Islet precursor cell (in vitro differentiated cells): Measurements from ENCODE around the gene ZMYND8.
"Not testable (repeated sequence)": the region's sequence is repeated elsewhere in the genome, so short reads cannot be mapped to it uniquely, and the experiment has no call there.

ENCODE experiments used
- DNase-seq: peaks from one replicate; pipeline ENCODE4 v3.0.0-alpha.2; 2018

ZMYND8 gene

DNA sequence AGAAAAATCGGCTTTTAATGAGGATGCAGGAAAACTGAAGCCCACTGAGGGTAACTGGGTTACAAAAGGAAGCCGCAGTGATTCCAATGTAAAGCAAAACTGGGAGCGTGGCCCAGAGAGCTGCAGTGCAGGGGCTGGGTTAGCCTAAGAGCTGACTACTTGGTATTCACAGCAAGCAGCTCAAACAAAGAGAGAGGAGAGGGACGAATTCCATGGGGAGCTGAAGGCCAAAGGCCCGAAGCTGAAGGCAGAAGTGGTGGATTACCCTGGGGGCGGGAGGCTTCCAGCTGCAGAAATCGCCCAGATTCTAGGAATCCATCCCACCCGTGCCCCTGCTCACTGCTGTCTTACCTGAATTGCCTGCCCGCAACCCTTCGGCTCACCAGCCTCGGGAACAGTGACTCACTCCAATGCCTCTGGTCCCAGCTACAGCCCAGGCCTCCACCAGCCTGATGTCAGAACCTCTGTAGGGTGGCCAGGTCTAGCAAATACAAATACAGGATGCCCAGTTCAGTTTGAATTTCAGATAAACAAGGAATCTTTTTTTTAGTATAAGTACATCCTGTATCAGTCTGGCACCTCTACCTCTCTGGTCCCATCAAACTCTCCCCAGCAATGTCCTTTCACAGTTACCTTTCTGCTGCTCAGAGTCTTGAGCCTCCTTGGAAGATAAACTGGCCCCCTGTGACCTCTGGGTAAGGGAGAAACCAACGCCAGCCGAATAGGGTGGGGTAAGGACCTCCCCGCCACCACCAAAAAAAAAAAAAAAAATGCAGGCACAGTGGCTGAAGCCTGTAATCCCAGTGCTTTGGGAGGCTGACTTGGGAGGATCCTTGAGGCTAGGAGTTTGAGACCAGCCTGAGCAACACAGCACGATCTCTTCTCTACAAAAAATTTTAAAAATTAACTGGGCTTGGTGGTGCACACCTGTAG, 14.6 kb upstream of the ZMYND8 start:
- DNase-seq, result peak; percentile 93

DNA sequence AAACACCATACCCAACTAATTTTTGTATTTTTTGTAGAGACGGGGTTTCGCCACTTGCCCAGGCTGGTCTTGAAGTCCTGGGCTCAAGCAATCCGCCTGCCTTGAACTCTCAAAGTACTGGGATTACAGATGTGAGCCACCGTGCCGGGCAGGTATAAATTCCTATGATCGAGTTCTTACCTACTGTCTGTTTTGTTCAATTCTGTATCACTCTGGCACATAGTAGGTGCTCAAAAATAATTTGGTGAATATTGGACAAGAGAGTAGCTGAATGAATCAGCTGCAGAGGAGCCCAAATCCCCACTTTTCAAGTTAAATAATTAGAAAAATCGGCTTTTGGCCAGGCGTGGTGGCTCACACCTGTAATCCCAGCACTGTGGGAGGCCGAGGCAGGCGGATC, 13.7 kb upstream of the ZMYND8 start:
- DNase-seq, result no peak

DNA sequence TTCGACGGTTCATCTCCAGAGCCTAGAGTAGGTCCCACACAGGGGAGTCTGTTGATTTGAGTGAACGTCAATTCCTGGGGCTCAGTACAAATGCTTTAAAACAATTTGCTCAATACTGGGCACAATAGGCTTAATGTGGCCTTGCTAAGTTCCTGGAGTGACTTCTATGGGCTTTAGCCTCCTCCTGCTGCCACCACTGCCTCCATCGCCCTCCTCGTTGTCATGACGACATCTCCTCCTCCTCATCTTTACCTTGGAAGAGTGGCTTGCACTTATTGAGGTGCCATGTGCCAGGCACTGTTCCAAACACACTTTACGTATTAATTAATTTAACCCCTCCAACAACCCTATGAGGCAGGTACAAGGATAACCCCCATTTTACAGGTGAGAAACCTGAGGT, 11.8 kb upstream of the ZMYND8 start:
- DNase-seq, result no peak

DNA sequence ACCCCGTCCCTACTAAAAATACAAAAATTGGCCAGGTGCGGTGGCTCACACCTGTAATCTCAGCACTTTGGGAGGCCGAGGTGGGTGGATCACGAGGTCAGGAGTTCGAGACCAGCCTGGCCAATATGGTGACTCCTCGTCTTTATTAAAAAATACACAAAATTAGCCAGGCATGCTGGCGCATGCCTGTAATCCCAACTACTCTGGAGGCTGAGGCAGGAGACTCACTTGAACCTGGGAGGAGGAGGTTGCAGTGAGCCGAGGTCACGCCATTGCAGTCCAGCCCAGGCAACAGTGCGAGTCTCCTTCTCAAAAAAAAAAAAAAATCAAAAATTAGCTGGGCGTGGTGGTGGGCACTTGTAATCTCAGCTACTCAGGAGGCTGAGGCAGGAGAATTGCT, 9.8 kb upstream of the ZMYND8 start:
- not testable (repeated sequence) for DNase-seq

DNA sequence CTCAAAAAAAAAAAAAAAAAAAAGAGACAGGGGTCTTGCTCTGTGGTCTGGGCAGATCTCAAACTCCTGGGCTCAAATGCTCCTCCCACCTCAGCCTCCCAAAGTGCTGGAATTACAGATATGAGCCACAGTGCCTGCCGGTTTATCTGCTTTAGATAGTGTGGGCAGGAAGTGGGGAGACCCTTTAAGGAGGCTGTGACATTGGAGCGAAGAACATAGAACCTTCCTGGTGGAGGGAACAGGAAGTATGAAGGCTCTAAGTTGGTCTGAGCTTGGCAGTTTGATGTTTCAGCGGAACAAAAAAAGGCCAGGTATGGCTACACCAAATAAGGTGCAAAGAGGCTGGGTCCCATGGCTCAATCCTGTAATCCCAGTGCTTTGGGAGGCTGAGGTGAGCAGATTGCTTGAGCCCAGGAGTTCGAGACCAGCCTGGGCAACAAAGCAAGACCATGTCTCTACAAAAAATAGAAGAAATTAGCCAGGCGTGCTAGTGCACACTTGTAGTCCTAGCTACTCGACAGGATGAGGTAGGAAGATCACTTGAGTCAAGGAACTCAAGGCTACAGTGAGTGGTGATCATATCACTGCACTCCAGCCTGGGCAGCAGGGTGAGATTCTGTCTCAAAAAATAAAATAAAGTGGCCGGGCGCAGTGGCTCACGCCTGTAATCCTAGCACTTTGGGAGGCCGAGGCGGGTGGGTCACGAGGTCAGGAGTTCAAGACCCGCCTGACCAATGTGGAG, 8.7 kb upstream of the ZMYND8 start:
- no peak for DNase-seq

DNA sequence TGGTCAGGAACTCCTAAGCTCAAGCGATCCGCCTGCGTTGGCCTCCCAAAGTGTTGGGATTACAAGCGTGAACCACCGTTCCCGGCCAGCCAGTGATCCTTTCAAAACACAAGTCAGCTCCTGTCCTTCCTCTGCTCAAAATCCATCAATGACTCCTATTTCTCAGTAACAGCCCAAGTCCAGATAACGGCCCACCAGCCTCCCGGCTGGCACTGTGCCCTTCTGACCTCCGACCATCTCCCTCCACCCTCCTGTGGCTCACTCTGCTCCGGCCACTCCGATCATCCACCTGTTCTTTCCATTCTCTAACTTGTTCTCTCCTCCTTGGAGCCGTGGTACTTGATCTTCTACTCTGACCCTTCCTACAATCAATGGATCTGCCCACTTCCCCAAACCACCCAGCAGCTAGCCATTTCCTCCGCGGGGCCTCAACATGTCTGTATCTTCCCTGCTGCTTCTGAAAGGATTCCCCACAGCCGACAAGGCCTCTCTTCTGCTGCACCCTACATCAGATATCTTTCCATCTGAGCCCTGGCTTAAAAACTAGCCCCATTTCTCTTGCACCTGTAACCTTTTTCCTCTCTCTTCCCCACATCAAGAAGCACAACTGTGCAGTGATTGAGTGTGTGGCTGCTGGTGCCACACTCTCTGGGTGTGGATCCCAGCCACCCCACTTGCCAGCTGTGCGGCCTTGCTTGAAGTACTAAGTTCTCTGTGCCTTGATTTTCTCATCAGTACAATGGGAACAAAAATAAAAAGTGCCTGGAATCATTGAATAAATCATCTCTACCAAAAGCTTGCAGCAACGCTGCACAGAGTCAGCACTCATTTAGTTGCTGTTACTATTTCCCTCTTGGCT, 6.1 kb upstream of the ZMYND8 start:
- no peak for DNase-seq

DNA sequence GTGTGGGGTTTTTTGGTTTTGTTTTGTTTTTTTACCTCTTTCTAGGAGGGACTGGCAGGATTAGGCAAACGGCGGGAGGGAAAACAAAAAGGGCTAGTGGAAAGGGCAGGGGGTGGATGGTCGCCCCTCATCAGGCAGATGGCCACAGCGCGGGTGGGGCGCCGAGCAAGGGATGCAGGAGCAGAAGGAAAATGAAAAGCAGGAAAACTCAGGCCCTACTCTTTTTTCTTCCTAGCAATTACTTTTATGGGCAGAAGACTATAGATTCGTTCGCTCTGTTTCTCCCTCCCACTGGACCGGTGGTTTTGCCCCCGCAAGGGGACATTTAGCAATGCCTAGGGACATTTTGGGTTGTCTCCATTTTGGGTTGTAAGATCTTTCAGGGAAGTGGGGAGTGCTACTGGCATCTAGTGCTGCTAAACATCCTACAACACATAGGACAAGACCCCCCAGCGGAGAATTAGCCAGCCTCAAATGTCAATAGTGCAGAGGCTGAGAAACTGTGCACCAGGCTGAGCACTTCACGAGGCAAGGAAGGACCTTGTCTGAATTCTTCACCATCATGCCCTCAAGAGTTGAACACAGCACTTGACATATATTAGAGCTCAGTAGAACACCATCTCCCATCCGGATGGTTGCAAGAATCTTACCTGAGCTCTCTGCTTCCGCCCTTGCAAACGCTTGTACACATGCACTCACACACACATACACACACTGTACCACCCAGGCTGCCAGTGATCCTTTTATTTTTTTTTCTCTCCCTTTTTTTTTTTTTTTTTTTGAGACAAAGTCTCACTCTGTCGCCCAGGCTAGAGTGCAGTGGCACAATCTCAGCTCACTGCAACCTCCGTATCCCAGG, 4.8 kb upstream of the ZMYND8 start:
- no peak for DNase-seq

DNA sequence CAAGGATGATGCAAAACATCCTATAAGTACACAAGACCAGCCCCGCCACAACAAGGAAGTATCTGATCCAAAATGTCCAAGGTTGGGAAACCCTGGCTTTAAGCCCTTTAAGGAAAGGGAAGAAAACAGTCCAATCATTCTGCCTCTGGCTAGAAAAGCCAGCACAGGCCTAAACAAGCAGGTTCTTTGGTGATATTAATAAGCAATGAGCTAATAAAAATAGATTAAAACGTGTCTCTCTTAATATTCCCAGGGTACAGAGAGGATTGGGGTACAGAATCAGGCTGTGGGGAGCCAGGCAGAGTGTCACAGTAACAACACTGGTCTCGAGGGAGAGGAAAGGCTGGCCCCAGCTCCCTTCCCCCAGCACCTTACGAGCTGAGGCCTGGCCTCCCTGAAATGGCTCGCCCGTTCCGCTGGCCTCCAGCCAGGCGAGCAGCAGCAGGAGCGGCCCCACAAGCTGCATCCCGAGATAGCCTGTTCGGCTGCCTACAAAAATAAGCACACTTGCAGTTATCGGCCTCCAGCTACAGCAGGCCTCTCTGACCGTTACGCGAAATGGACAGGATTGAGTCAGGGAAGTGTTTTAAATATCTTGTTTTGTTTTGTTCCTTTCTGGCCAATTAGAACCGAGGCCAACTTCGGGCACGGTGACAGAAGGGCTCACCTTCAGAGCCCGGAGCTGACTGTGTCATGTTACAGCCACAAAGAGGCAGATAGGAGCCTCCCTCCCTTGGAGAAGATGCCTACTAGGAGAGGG, 4.0 kb upstream of the ZMYND8 start:
- peak; percentile 91 for DNase-seq

DNA sequence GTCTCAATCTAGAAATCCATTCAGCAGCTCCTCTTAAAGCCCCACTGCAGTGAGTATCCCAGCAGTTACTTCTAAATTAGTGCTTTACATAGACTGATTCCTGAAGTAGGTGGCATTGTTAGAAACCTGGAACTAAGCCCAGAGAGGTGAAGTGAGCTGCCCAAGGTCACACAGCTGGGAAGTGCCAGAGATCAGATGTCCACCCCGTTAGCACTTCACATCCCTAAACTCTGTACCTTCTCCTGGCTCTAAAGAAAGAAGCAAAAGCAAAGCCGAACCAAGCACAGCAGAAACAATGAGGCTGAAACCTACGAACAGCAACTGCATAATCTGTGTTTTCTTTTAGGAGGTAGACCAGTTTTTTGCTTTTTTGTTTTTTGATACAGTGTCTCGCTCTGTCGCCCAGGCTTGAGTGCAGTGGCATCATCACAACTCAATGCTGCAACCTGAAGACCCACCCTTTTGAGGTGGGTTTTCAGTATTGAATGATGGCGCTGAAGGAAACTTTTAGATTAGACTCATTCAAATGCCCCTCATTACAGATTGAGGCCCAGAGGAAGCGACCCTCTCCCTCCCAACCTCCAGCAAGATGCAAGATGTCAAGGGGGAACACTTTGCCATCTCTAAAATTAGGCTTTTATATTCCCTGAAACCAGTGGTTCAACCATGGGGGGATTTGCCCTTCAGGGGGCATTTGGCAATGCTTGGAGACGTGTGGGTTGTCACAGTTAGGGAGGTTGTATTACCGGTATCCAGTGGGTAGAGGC, 3.2 kb upstream of the ZMYND8 start:
- DNase-seq, result no peak

DNA sequence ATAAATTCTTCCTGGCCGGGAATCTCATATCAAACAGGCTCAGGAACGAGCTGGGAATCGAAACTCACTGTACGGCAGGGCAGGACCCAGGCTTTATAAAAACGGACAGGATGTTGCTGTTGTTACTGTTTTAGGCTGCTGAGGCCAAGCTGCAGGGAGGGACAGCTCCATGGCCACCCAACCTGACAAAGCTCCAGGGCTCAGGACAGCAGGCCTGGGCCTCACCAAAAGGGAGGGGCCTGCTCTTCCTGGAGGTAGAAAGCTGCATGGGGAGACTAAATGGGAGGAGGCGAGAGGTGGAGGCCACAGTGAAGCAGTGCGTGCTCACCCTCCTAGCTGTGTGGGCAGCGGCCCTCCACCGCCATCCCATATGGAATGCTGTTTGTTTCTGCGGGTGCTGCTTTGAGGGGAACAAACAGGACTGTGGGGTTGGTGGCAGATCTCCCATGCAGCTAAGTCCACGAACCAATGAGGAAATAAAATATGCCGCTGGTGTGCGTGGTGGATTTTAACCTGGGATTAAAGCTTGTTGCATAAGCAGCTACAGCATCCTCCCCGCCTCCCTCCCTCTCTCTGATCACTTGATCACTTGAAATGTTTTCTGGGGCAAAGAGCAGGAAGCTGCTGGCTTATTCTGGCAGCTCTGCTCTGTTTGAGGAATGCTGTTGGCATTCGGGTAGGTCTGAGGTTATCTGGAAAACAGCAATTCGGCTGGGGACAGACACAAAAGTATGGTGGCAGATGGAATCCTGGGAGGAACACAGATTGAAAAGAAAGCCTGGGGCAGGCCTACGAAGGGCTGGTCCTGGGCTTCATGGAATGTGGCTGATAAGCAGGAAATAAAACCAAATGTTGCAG, 2.4 kb upstream of the ZMYND8 start:
- peak; percentile 97 for DNase-seq

DNA sequence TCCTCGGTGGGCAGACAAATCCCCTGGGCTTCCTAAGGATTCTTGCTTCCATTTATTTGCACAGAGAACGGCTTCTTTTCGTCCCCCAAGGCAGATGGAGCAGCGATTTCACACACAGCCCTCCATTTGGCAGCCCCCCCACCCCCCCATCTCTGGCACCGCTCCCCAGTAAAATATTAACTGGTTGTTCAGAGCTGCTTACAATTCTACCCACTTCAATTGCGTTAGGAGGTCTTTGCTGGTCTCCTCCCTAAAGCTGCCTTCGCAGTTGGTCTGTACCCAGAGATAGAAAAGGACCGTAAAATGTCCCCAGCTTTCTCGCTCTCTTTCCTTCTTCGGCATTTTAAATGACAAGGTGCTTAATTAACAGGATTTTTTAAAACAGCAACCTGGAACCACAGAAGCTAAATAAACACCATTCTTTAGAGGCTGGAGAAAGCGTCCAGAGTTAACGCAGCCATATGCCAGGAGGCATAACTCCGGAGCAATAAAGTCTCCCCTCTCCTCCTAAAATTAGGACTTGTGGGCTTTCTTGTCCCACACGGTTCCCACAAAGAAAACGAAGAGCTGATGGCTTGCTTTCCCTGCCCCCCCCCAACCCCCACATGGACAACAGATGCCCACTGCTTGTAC, 1.7 kb upstream of the ZMYND8 start:
- DNase-seq, result no peak

DNA sequence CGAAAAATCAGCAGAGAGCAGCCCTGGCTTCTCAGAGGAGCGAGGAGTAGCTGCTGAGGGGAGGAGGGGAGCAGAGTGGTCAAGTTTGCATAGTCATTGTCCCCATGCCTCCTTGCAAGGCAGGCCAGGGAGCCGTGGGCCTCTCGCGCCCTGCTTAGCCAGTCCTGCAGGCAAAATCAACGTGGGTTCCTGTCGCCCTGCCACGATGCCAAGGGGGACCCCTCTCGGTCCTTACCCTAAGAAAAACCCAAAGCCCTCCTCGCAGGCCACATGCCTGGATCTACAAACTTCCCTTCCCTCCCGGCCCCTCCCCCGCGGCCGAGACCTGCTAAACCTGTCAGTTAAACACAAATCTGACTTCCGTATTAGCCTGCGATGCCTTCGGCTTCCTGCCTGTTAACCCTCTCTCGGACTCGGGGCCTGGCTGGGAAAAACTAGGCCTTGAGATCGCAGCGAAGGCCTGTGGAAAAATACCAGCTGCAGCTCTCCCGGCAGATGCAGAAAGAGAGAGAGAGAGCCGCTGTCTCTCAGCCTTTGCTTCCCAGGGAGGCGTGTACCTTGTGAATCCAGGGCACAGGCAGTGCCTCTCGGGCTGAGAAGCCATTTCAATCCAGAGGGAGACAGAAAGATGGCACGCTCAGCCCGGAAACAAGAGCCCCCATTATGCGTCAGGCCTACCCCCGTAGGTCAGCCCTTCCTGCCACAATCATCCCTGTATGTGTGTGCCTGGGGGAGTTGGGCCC, 968 bp upstream of the ZMYND8 start:
- peak; percentile 98 for DNase-seq

DNA sequence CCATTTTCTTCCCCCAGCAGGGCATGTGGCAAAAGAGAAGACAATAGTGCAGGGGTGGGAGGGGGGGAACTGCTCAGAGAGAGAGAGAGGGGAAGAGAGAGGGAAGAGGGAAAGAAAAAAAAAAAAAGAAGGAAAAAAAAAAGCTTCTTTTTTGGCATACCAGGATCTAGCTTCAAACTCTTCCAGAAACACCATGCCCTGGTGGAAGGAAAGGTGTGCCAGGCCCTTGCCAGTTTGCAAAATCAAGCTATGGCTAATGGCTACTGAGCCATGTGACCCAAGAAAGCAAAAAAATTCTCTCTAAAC, 326 bp downstream of the ZMYND8 start:
- DNase-seq, result no peak

DNA sequence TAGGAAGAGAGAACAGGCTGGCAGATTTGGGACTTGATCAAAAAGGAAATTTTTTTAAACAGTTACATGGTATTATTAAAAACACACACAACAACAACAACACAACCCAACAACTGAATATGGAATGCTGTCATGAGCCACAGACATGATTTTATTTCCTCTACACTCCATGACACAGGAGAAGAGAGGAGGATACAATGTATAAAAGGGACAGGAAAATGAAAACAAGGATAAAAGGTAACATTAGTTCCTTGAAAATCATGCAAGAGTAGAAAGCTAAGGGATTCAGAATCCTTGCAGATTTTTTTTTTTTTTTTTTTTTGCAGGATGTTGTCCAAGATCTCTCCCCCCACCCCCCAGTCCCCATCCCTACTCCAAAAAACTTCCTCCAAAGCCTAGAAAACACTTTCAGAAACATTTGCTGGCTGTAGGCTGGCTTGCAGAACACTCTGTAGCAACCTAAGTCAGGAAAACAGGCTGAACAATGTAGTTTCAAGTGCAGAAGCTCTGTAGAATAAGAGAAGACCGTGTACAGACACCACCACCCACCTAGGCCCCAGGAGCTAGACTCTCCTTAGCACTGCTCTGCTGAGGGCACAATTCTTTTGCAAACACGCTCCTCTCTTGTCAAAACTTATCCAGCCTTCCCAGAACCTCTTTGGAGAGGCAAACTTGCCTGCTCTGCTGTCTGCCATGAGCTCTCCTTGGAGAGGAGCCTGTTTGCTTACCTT, 845 bp downstream of the ZMYND8 start:
- no peak for DNase-seq

DNA sequence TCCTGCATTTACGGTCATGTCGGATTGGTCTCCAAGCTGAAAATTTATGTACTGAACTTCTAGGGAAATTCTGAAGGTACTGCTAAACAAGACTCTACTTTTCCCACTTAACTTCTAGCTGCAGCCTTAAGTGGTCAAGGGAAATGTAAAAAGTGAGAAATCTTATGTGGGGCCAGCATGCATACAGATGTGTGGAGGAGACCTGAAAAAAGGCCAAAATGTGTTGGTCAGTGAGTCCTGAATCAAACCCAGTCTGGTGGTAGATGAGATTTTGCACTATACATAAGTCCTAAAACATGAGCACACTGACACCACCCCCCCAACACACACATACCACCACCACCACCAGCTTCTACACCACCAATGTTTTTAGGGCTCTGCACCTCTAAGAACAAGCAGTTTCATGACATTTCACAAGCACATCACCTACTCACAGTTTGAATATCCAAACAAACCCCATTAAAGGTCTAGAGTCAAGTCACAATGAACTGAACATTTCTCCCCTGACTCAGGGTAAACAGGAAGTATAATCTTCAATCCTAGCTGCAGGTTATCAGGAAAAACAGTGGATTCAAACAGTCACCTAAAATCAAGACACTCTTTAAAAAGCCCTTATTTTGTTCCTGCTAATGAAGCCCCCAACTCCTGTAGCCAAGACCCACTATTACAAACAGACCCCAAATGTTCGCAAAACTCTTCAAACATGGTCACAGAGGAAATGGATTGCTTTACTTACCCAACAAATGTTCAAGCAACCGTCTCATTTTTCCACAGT, 1.6 kb downstream of the ZMYND8 start:
- DNase-seq, result no peak

DNA sequence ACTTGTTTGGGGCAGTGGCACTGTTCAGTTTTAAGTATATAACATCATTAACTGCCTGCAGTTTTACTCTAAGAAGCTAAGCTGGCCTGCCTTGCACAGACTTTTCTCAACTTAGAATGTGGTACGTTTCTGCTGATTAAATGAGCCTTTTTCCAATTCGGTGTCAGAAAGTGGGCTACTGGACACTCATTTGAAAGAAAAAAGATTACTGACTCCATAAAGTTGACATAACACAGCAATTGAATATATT, 2.1 kb downstream of the ZMYND8 start:
- DNase-seq, result no peak

DNA sequence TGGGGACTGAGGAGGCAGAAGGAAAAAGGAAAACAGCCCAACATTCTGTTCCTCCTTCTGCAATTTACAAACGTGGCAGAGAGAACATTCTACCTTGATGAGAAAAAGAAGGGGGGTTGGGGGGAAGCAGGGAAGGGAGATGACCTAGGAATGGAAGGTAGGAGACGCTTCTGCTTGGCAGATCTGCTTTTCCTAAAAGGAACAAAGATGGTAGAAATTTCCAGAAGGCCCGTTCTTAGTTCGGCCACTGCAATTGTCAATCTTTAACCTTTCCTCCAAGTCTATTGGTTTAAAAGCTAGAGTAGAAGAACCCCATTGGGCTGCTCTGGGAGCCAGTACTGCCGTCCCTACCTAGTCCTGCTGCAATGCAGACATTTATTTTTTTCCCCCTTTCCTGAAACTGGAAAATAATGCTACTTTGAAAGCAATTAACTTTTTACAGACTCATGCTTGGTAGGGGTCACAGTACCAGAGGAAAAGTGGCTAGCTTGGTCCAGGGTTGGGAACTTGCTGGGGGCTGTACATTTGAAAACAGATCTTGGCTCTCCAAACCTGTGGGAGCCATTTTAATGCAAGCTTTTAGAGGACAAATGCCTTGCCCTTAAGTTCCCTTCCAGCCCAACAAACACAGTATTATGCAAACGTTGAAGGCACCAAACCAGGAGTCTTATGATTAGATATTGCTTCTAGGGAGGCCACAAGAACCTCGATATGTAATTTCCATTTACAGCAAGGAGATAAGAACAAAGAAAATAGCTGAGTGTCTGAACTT, 2.6 kb downstream of the ZMYND8 start:
- DNase-seq, result no peak
